Measurements from ENCODE around the gene PPP4R3C.

DNA sequence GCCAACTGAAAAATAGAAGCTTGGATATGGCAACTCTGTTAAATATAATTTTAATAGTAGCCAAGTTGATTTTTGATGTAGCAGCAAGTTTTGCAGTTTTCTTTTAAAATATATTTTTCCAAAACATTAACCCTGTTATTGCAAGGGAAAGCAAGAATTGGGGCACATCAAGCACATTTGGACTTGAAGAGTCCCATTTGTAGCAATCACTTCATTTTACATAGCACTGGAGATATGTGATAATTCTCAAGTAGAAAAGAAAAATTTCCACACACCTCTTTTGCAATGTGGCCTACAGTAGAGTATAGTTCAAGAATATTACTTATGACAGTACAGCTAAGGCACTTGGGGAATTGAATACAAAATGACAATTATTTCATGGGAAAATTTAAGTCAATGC, 1.9 kb upstream of the PPP4R3C start:
- TF ChIP-seq POLR2A (IDR thresholded peaks at IDR 0.05), result no peak
- TF ChIP-seq, protein P1, sequence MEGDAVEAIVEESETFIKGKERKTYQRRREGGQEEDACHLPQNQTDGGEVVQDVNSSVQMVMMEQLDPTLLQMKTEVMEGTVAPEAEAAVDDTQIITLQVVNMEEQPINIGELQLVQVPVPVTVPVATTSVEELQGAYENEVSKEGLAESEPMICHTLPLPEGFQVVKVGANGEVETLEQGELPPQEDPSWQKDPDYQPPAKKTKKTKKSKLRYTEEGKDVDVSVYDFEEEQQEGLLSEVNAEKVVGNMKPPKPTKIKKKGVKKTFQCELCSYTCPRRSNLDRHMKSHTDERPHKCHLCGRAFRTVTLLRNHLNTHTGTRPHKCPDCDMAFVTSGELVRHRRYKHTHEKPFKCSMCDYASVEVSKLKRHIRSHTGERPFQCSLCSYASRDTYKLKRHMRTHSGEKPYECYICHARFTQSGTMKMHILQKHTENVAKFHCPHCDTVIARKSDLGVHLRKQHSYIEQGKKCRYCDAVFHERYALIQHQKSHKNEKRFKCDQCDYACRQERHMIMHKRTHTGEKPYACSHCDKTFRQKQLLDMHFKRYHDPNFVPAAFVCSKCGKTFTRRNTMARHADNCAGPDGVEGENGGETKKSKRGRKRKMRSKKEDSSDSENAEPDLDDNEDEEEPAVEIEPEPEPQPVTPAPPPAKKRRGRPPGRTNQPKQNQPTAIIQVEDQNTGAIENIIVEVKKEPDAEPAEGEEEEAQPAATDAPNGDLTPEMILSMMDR (IDR thresholded peaks at IDR 0.05), result no peak
